Activated CD8-positive, alpha-beta T cell treated with anti-CD3 and anti-CD28 coated beads for 36 hours (primary cell): ENCODE data around the gene NFIA. TPM values are rescaled to one million over a fixed set of nuclear protein-coding genes. Genes with fewer than 3 reads are reported as not detected.

Source experiments
- ATAC-seq: fragments of 200-7000 bp; cut with Tn5 transposase; one replicate; pipeline ENCODE4 v1.10.0; 2021; ENCODE audit warnings: mild to moderate bottlenecking, moderate library complexity
- CTCF ChIA-PET: fragments of 350-600 bp; sonication (Branson Sonifier 250); formaldehyde crosslinking; loops from one replicate; lab custom pipeline; 2021; ENCODE audit warnings: antibody characterized with exemption; lab: Charles Lee
- POLR2A ChIA-PET: fragments of 350-600 bp; sonication (Branson Sonifier 250); formaldehyde crosslinking; loops from one replicate; lab custom pipeline; 2021; ENCODE audit warnings: antibody characterized with exemption; lab: Charles Lee
- DNase-seq: peaks from one replicate; pipeline ENCODE4 v3.0.0-alpha.2; 2020
- H3K27ac Mint-ChIP-seq: one replicate; pipeline ENCODE4 v1.8.0; 2021; ENCODE audit warnings: mild to moderate bottlenecking, mixed read lengths
- H3K27me3 Mint-ChIP-seq: one replicate; pipeline ENCODE4 v1.8.0; 2021; ENCODE audit warnings: mixed read lengths
- H3K36me3 Mint-ChIP-seq: one replicate; pipeline ENCODE4 v1.8.0; 2021; ENCODE audit warnings: low read depth, mixed read lengths
- H3K4me1 Mint-ChIP-seq: one replicate; pipeline ENCODE4 v1.8.0; 2021; ENCODE audit warnings: low read depth, mixed read lengths
- H3K4me3 Mint-ChIP-seq: one replicate; pipeline ENCODE4 v1.8.0; 2021; ENCODE audit warnings: mild to moderate bottlenecking, moderate library complexity, mixed read lengths
- H3K9me3 Mint-ChIP-seq: one replicate; pipeline ENCODE4 v1.8.0; 2021; ENCODE audit warnings: mixed read lengths
- CTCF ChIP-seq: fragments of 200-600 bp; IDR thresholded peaks from one replicate; pipeline ENCODE4 v1.8.0; 2022; ENCODE audit warnings: antibody characterized with exemption, mild to moderate bottlenecking
- intact Hi-C: fragments of 100-400 bp; cut with micrococcal nuclease; formaldehyde crosslinking; loops from one replicate; pipeline ENCODE4 v1.10.0; 2022
- total RNA-seq, 2 experiments: library from RNA; stranded (reverse); gene quantifications; one replicate each; pipeline ENCODE4 v1.2.3, GENCODE V29; 2021

NFIA gene
- total RNA-seq, 2 experiments from 2014 or later, result 1.9 to 2.4 TPM

GRCh38 chr1:61174060-61174795, 91.9 kb downstream of the NFIA start:
- Mint-ChIP-seq H3K9me3 (no peaks in the 10 kb centered on the region), H3K4me3 (no peak overlapping the region), H3K4me1 (peaks cover 8% of the 10 kb centered on the region), H3K27me3 (peaks cover 2% of the 10 kb centered on the region), H3K36me3 (no peaks in the 10 kb centered on the region), H3K27ac (no peak overlapping the region)
- ChIA-PET POLR2A (interaction anchor here (0.6 to 1.5 kb wide), 3 partner anchors 25 to 27 kb away, joined by 3 read pairs; no protein-coding TSS in a partner anchor), CTCF (interaction anchor here (1.0 to 1.5 kb wide), 2 partner anchors 124 to 131 kb away, joined by 3 to 6 read pairs; no protein-coding TSS in a partner anchor)
- ATAC-seq (no peak), DNase-seq (no peak)
- no peak for TF ChIP-seq CTCF
- intact Hi-C loops, result no loop called here

GRCh38 chr1:61175976-61176375, 93.6 kb downstream of the NFIA start:
- H3K4me3 Mint-ChIP-seq, result no peak overlapping the region
- no peak for TF ChIP-seq CTCF
- intact Hi-C loops, result no loop called here
- H3K36me3 Mint-ChIP-seq, result no peaks in the 10 kb centered on the region
- H3K27ac Mint-ChIP-seq, result no peak overlapping the region
- ATAC-seq (no peak), DNase-seq (no peak)
- CTCF ChIA-PET, result interaction anchor here (0.7 kb wide), 1 partner anchor 628 kb away, joined by 3 read pairs; no protein-coding TSS in a partner anchor
- POLR2A ChIA-PET, result no interaction called here
- H3K9me3 Mint-ChIP-seq, result no peaks in the 10 kb centered on the region
- H3K4me1 Mint-ChIP-seq, result peaks cover 8% of the 10 kb centered on the region
- peaks cover 2% of the 10 kb centered on the region for H3K27me3 Mint-ChIP-seq

- H3K27me3 Mint-ChIP-seq, result no peaks in the 10 kb centered on the region
Observed at GRCh38 chr1:61181067-61182038, 99.0 kb downstream of the NFIA start.

GRCh38 chr1:61182049-61182448, 99.7 kb downstream of the NFIA start:
- no peaks in the 10 kb centered on the region for H3K27me3 Mint-ChIP-seq
- intact Hi-C loops, result no loop called here
- ChIA-PET CTCF (no interaction called here), POLR2A (no interaction called here)
- DNase-seq, result no peak
- H3K4me1 Mint-ChIP-seq, result no peaks in the 10 kb centered on the region
- no peak overlapping the region for H3K4me3 Mint-ChIP-seq
- ATAC-seq, result no peak
- H3K27ac Mint-ChIP-seq, result no peak overlapping the region
- TF ChIP-seq CTCF, result no peak
- no peaks in the 10 kb centered on the region for H3K36me3 Mint-ChIP-seq
- H3K9me3 Mint-ChIP-seq, result no peaks in the 10 kb centered on the region

More at GRCh38 chr1:61181067-61182038, 99.0 kb downstream of the NFIA start:
- ChIA-PET CTCF (interaction anchor here (0.7 kb wide), 1 partner anchor 131 kb away, joined by 3 read pairs; no protein-coding TSS in a partner anchor), POLR2A (no interaction called here)
- H3K36me3 Mint-ChIP-seq, result no peaks in the 10 kb centered on the region
- TF ChIP-seq CTCF, result no peak
- no peak overlapping the region for H3K4me3 Mint-ChIP-seq
- no peak overlapping the region for H3K27ac Mint-ChIP-seq
- no peak for DNase-seq
- intact Hi-C loops, result no loop called here
- H3K9me3 Mint-ChIP-seq, result no peaks in the 10 kb centered on the region
- ATAC-seq, result no peak
- no peaks in the 10 kb centered on the region for H3K4me1 Mint-ChIP-seq
